Ureter (tissue), 1 donor: Measurements from ENCODE around the gene TIMM29. TPM values are rescaled to one million over a fixed set of nuclear protein-coding genes. Genes with fewer than 3 reads are reported as not detected.

Source experiments
- total RNA-seq: library from RNA; stranded (reverse); gene quantifications from one replicate; pipeline ENCODE4 v1.2.4, GENCODE V29; 2023
- donor health status: DM: yes; HTN: yes; CAD: no.

Gene TIMM29
- total RNA-seq, 1 donor from 2014 or later = 17.2 TPM

Other genes starting within 250 kb of the TIMM29 start
- 64.2 TPM for gene QTRT1, start 227.4 kb upstream of the TIMM29 start, total RNA-seq
- 352 TPM for gene DNM2, start 210.7 kb upstream of the TIMM29 start, total RNA-seq
- 13.3 TPM for gene TMED1, start 92.6 kb upstream of the TIMM29 start, total RNA-seq
- gene C19orf38, start 80.4 kb upstream of the TIMM29 start, total RNA-seq = 0.99 TPM
- 41.2 TPM for gene CARM1, start 57.3 kb upstream of the TIMM29 start, total RNA-seq
- 60.9 TPM for gene YIPF2, start 172 bp upstream of the TIMM29 start, total RNA-seq
- 140 TPM for gene SMARCA4, start 32.2 kb downstream of the TIMM29 start, total RNA-seq
- 78.2 TPM for gene LDLR, start 160.7 kb downstream of the TIMM29 start, total RNA-seq
- gene SPC24, start 227.0 kb downstream of the TIMM29 start, total RNA-seq = 1.4 TPM